ENCODE data around the gene AXIN2.

The AXIN2 gene

DNA sequence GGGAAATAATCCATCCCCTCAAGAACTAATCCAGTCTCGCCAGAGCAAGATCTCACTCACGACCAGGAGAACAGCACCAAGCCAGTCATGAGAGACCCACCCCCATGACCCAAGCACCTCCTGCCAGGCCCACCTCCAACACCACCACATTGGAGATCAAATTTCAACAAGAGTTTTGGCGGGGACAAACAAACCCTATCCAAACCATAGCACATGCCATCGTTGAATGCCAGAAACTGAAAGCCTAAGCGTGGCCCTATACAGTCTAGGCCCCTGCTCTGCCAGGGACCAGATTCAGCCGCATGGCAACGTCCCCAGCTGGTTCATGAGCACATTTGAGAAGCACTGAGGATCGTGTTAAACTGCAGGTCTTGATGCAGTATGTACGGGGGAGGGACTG is 57.3 kb downstream of the AXIN2 start:
- TF ChIP-seq, protein P1, sequence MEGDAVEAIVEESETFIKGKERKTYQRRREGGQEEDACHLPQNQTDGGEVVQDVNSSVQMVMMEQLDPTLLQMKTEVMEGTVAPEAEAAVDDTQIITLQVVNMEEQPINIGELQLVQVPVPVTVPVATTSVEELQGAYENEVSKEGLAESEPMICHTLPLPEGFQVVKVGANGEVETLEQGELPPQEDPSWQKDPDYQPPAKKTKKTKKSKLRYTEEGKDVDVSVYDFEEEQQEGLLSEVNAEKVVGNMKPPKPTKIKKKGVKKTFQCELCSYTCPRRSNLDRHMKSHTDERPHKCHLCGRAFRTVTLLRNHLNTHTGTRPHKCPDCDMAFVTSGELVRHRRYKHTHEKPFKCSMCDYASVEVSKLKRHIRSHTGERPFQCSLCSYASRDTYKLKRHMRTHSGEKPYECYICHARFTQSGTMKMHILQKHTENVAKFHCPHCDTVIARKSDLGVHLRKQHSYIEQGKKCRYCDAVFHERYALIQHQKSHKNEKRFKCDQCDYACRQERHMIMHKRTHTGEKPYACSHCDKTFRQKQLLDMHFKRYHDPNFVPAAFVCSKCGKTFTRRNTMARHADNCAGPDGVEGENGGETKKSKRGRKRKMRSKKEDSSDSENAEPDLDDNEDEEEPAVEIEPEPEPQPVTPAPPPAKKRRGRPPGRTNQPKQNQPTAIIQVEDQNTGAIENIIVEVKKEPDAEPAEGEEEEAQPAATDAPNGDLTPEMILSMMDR (IDR thresholded peaks at IDR 0.05; ENCODE audit: extremely low read depth, missing control alignments), result no peak
- DNase-seq (ENCODE audit: low spot score), result no peak

DNA sequence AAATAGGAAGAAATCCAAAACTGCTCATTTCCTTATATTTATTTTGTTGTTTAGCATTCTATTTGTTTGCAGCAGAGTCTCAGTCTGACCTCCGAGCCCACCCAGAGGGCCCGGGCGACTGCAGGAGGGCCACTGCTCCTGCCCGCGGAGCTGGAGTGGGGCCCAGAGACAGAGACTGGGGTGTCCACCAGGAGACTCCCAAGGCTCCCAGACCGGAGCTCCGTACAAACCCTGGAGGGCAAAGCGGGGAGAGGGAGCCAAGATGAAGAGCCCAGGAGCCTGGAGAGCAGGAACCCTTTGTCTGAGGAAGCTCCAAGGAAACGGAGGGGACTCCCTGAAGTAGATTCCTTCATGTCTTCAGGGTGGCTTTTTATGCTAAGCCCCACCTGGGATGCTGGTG is 57.9 kb downstream of the AXIN2 start:
- DNase-seq (ENCODE audit: low spot score), result no peak
- TF ChIP-seq, protein P1 (IDR thresholded peaks at IDR 0.05; ENCODE audit: extremely low read depth, missing control alignments), result no peak

DNA sequence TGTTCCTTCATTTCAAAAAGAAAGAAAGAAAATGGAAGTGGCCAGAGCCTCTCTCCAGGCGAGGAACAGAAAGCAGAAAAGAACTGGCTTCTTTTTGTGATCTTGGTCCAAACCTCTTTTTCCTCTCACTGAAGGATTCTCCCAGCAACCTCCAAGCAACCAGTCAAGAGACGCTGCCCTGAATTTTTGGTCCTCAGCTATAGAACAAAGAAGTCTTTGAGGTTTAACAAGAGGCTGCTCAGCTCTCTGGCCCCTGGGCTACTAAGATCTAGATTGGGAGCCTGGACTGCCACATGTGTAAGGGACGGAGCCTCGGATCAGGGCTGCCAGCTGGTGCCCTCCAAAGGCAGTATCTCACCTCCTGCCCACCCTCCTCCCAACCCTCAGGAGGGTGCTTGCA is 62.6 kb downstream of the AXIN2 start:
- no peak for DNase-seq (ENCODE audit: low spot score)
- TF ChIP-seq, protein P1 (IDR thresholded peaks at IDR 0.05; ENCODE audit: extremely low read depth, missing control alignments), result no peak

DNA sequence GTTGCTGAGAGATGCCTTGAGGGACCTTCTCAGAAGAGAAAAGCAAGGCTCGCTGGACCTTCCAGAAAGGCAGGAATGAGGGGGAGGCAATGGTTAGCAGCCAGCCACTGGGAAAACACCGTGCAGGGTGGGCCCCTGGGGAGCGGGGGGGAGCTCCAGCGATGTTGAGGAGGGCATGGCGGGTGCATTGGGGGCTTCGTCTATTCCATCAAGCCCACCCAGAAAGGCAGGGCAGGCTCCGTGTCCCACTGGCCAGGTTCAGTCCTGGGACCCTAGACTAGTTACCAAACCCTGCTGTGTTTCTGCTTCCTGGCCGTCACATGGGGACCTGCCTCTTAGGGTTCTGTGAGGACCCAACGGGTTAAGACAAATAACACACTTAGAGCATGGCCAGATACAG is 64.6 kb downstream of the AXIN2 start:
- DNase-seq (ENCODE audit: low spot score), result no peak
- TF ChIP-seq, protein P1 (IDR thresholded peaks at IDR 0.05; ENCODE audit: extremely low read depth, missing control alignments), result no peak

DNA sequence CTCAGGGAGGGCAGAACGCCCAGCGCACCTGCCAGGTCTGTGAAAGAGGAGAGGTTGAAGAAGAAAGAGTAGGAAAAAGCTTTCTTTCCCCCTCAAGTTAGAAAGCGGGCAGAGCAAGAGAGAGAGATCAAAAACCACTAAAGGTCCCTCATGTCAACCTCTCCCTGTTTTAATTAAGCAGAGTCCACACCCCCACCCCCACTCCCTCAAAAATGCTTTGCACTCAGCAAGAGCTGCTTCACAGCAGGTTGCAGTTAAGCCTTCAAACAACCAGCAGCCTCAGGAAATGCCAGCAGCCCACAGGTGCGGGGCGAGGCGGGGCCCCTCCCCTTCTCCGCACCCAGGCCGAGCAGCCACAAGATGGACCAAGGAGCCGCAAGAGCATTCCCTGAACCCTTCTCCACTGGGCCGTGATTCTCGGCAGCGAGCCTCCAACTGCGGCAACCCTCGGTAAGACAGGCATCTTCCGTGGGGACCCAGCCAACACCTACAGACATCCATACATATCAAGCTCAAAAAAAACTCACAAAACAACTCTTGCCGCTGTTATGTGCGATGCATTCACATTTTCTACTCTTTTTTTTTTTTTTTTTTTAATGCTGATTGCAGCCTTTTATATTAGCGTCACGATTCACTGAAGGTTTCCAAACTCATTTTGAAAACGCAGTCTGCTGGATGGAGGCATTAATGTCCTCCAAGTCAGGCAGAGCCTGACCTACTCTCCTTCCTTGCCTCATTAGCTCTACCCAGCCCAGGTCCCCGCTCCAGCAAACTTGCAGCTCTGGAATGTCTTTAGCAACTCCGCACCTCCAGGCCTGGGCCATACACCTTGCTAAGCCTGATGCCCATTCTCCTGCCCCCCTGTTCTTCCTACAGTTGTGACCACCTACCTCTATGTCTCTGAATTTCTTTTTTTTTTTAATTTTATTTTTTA is 66.1 kb downstream of the AXIN2 start:
- DNase-seq (ENCODE audit: low spot score), result no peak
- TF ChIP-seq, protein P1 (IDR thresholded peaks at IDR 0.05; ENCODE audit: extremely low read depth, missing control alignments), result no peak

DNA sequence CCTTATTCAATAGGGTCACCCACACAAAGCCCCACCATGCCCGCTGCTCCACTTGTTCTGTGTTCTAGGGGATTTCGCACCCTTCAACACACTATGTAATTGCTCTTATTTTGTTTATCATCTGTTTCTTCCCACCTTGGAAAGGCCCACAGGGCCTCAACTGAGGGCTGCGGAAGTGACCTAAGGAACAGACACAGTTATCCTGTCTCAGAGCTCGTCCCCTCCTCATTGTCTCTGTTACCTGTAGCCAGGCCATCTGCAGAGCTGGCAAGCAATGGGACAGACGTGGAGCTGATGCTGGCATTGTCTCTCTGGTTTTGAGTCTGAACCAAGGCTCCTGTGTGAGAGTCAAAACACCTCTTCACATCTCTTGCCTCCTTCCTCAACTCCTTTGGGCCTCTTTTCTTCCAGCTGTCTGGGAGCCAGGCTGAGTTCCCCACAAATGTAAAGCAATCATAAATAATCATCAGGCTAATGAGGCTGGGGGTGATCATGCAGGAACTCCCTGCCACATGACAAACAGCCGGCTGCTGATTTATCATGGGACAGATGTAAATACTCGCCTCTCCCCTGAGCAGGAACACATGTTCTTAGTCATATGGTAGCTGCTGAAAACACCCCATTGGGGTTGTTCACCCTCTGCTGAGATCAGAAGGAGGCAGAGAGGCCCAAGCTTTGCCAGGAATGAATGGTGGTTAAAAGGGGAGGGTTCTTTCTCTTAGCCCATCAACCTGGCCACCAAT is 71.9 kb downstream of the AXIN2 start:
- DNase-seq (ENCODE audit: low spot score), result no peak
- TF ChIP-seq, protein P1 (IDR thresholded peaks at IDR 0.05; ENCODE audit: extremely low read depth, missing control alignments), result no peak

DNA sequence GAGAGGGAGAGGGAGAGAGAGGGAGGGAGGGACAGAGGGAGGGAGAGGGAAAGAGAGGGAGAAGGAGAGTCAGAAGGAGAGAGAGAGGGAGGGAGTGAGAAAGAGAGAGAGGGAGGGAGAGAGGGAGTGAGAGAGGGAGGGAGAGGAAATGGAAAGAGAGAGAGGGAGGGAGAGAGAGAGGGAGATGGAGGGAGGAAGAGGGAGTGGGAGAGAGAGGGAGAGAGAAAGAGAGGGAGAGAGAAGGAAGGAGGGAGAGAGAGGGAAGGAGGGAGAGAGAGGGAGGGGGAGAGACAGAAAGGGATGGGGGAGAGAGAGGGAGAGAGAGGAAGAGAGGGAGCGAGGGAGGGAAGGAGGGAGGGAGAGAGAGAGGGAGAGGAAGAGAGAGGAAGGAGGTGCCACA is 72.8 kb downstream of the AXIN2 start:
- DNase-seq (ENCODE audit: low spot score), result no peak
- TF ChIP-seq, protein P1 (IDR thresholded peaks at IDR 0.05; ENCODE audit: extremely low read depth, missing control alignments), result no peak
